Panc1 (cell line): ENCODE measurements around the gene ZFP3.

Experiments used
- POLR2AphosphoS5 ChIP-seq: IDR thresholded peaks from 2 replicates; pipeline ENCODE4 v1.6.1; 2012; ENCODE audit warnings: mild to moderate bottlenecking, low read depth, low read length, moderate library complexity
- SIN3A ChIP-seq: IDR thresholded peaks from 2 replicates; pipeline ENCODE4 v1.6.1; 2012; ENCODE audit warnings: low read depth, mild to moderate bottlenecking, low read length, moderate library complexity, borderline replicate concordance; ENCODE audit not compliant: insufficient read depth
- TCF7L2 ChIP-seq: IDR thresholded peaks from 2 replicates; pipeline ENCODE4 v1.6.1; 2011; ENCODE audit warnings: mild to moderate bottlenecking, low read depth, low read length, inconsistent platforms
- TF ChIP-seq, protein P1 (sequence below), 2 experiments: IDR thresholded peaks; 2 replicates each; pipeline ENCODE4 v1.6.1; 2011 to 2012; ENCODE audit warnings: low read depth in 2 of 2, control low read depth in 1 of 2, low read length in 1 of 2, mild to moderate bottlenecking in 1 of 2, moderate library complexity in 1 of 2; ENCODE audit not compliant: insufficient read depth in 1 of 2
- TF ChIP-seq, protein P2 (sequence below): fragments of 450-650 bp; IDR thresholded peaks from 2 replicates; pipeline ENCODE4 v1.5.1; 2017; ENCODE audit warnings: mild to moderate bottlenecking

DNA sequence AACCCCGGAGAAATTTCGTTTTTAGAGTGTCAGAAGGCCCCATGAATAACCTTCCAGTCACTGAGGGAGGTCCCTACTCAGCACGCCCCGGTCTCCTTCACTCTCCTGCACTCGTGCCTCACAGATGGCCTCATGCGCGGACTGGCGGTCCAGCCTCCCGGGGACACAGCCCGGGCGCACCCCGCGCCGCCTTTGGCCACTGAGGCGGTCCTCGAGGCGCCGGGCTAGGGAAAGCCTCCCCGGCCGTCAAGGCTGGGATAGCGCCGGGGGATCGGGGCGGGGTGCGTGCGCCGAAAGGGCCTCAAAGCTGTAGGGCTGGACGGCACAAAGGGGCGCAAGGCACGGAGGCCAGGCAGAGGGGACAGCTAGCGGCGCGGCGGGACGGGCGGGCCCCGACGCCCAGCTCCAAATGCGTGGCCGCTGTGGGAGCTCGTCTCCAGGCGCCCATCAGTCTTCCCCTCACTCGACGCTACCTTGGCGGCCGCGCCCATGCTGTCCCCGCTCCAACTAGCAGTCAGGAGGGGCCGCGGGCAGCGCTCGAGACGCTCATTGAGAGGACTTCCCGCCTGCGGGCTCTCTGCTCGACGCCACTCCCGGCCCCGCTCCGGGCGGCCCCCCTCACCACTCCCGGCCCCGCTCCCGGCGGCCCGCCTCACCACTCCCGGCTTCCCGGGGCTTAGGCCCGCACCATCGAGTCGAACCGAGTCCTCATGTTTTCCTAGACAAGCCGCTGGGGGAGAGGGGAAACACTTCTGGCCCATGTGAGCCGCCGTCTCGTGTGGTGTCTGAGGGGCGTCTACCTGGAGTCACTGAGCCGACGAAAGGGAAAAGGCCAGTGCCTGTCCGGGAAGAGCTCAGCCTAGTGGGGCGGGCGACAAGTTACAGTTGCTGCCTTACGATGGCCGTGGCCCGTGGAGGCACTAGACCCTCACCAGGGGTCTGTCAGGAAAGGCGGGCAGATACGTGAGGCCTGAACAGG, 37.7 kb downstream of the ZFP3 start, which contains the start of gene USP6:
- TF ChIP-seq, protein P1, sequence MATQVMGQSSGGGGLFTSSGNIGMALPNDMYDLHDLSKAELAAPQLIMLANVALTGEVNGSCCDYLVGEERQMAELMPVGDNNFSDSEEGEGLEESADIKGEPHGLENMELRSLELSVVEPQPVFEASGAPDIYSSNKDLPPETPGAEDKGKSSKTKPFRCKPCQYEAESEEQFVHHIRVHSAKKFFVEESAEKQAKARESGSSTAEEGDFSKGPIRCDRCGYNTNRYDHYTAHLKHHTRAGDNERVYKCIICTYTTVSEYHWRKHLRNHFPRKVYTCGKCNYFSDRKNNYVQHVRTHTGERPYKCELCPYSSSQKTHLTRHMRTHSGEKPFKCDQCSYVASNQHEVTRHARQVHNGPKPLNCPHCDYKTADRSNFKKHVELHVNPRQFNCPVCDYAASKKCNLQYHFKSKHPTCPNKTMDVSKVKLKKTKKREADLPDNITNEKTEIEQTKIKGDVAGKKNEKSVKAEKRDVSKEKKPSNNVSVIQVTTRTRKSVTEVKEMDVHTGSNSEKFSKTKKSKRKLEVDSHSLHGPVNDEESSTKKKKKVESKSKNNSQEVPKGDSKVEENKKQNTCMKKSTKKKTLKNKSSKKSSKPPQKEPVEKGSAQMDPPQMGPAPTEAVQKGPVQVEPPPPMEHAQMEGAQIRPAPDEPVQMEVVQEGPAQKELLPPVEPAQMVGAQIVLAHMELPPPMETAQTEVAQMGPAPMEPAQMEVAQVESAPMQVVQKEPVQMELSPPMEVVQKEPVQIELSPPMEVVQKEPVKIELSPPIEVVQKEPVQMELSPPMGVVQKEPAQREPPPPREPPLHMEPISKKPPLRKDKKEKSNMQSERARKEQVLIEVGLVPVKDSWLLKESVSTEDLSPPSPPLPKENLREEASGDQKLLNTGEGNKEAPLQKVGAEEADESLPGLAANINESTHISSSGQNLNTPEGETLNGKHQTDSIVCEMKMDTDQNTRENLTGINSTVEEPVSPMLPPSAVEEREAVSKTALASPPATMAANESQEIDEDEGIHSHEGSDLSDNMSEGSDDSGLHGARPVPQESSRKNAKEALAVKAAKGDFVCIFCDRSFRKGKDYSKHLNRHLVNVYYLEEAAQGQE (IDR thresholded peaks at IDR 0.05; ENCODE audit: insufficient read depth in 1 of 2, low read depth in 2 of 2, low read length in 1 of 2) = no peak
- TF ChIP-seq, protein P2, sequence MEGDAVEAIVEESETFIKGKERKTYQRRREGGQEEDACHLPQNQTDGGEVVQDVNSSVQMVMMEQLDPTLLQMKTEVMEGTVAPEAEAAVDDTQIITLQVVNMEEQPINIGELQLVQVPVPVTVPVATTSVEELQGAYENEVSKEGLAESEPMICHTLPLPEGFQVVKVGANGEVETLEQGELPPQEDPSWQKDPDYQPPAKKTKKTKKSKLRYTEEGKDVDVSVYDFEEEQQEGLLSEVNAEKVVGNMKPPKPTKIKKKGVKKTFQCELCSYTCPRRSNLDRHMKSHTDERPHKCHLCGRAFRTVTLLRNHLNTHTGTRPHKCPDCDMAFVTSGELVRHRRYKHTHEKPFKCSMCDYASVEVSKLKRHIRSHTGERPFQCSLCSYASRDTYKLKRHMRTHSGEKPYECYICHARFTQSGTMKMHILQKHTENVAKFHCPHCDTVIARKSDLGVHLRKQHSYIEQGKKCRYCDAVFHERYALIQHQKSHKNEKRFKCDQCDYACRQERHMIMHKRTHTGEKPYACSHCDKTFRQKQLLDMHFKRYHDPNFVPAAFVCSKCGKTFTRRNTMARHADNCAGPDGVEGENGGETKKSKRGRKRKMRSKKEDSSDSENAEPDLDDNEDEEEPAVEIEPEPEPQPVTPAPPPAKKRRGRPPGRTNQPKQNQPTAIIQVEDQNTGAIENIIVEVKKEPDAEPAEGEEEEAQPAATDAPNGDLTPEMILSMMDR = no peak
- TF ChIP-seq POLR2AphosphoS5 = no peak
- no peak for TF ChIP-seq TCF7L2
- TF ChIP-seq SIN3A = no peak
